NT2/D1 (cell line): Measurements from ENCODE around the gene PRELID3B.

Source experiments
- DNase-seq: peaks from one replicate; pipeline ENCODE4 v3.0.0-alpha.2; 2011; ENCODE audit warnings: low read depth, low spot score
- H3K27me3 ChIP-seq: 2 replicates; pipeline ENCODE4 v1.6.0; 2011; ENCODE audit warnings: mild to moderate bottlenecking; ENCODE audit not compliant: insufficient read length, insufficient read depth
- H3K36me3 ChIP-seq: 2 replicates; pipeline ENCODE4 v1.6.1; 2011; ENCODE audit warnings: mild to moderate bottlenecking, low read length, mixed read lengths; ENCODE audit not compliant: insufficient read depth, insufficient read length
- H3K4me1 ChIP-seq: 2 replicates; pipeline ENCODE4 v1.5.1; 2011; ENCODE audit not compliant: insufficient read depth, insufficient read length
- H3K4me3 ChIP-seq: 2 replicates; pipeline ENCODE4 v1.5.1; 2011; ENCODE audit warnings: low read depth; ENCODE audit not compliant: insufficient read length
- H3K9ac ChIP-seq: 2 replicates; pipeline ENCODE4 v1.6.0; 2011; ENCODE audit warnings: low read depth; ENCODE audit not compliant: insufficient read length
- H3K9me3 ChIP-seq: 2 replicates; pipeline ENCODE4 v1.5.1; 2011; ENCODE audit warnings: mild to moderate bottlenecking, low read length; ENCODE audit not compliant: insufficient read depth
- SUZ12 ChIP-seq: IDR thresholded peaks from 2 replicates; pipeline ENCODE4 v1.6.1; 2011; ENCODE audit not compliant: insufficient read length, insufficient read depth; ENCODE audit errors: extremely low read depth
- YY1 ChIP-seq: IDR thresholded peaks from 2 replicates; pipeline ENCODE4 v1.6.1; 2011; ENCODE audit not compliant: insufficient read length, insufficient read depth
- ZNF274 ChIP-seq: IDR thresholded peaks from 2 replicates; pipeline ENCODE4 v1.6.1; 2011; ENCODE audit warnings: mild to moderate bottlenecking, low read depth, low read length

Gene PRELID3B

GRCh38 chr20:59002874-59003399, 39.6 kb downstream of the PRELID3B start:
- Histone ChIP-seq H3K9ac (no peak overlapping the region), H3K36me3 (peaks cover 47% of the 10 kb centered on the region), H3K9me3 (no peaks in the 10 kb centered on the region), H3K4me1 (peaks cover 11% of the 10 kb centered on the region), H3K4me3 (no peak overlapping the region), H3K27me3 (peaks cover 16% of the 10 kb centered on the region)
- TF ChIP-seq SUZ12 = no peak
- TF ChIP-seq ZNF274 = no peak
- TF ChIP-seq YY1 = no peak
- no peak for DNase-seq

- no peak overlapping the region for H3K9ac ChIP-seq
- H3K9me3 ChIP-seq = no peaks in the 10 kb centered on the region
- DNase-seq = no peak
- peaks cover 10% of the 10 kb centered on the region for H3K27me3 ChIP-seq
- H3K4me3 ChIP-seq = no peak overlapping the region
- H3K36me3 ChIP-seq = peaks cover 52% of the 10 kb centered on the region
- peaks cover 11% of the 10 kb centered on the region for H3K4me1 ChIP-seq
- TF ChIP-seq ZNF274 = no peak
- no peak for TF ChIP-seq YY1
- TF ChIP-seq SUZ12 = no peak
Measured at GRCh38 chr20:59002388-59002787, 40.2 kb downstream of the PRELID3B start.

GRCh38 chr20:59001449-59002171, 41.0 kb downstream of the PRELID3B start:
- peaks cover 9% of the 10 kb centered on the region for H3K4me1 ChIP-seq
- no peak overlapping the region for H3K9ac ChIP-seq
- H3K4me3 ChIP-seq = no peak overlapping the region
- H3K36me3 ChIP-seq = peaks cover 60% of the 10 kb centered on the region
- peaks cover 6% of the 10 kb centered on the region for H3K27me3 ChIP-seq
- no peaks in the 10 kb centered on the region for H3K9me3 ChIP-seq
- TF ChIP-seq YY1 (no peak), ZNF274 (no peak), SUZ12 (no peak)
- DNase-seq = no peak

DNA sequence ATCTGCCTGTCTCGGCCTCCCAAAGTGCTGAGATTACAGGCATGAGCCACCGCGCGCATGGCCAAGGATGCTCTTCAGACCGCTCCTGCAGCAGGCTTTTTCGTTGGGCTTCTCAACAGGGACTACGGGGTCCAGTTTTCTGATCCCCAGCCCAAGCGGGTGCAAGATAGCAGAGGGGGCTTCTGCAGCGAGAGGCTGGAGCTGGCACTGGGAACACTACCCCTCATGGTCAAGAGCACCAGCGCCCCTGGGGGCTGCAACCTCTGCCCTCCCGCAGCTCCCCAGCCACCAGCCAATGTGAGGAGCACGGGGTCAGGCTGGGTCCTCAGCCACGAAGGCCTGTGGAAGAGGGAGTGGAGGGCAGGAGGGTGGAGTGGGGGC, 41.5 kb downstream of the PRELID3B start:
- Histone ChIP-seq H3K9ac (no peak overlapping the region), H3K4me1 (peaks cover 4% of the 10 kb centered on the region), H3K27me3 (peaks cover under 1% of the 10 kb centered on the region), H3K36me3 (peaks cover 65% of the 10 kb centered on the region), H3K9me3 (no peaks in the 10 kb centered on the region), H3K4me3 (no peak overlapping the region)
- TF ChIP-seq ZNF274 (no peak), YY1 (no peak), SUZ12 (no peak)
- DNase-seq = no peak

DNA sequence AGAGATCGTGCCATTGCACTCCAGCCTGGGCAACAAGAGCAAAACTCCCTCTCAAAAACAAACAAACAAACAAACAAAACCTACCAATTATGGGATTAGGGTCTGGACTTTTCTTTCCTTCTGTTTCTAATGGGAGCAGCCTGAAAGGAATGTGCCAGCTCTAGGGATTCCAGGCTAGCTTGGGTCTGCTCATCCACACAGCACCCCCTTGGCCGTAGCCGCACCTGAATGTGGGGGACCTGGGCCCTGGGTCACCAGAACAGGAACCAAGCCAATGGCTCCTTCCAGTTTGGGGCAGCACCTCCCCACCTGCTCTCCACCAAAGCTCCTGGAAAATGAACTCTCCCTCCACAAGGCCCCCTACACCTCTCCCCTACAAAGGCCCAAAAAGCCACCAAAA, 42.3 kb downstream of the PRELID3B start:
- Histone ChIP-seq H3K27me3 (no peaks in the 10 kb centered on the region), H3K4me1 (peaks cover 3% of the 10 kb centered on the region), H3K9me3 (no peaks in the 10 kb centered on the region), H3K36me3 (peaks cover 73% of the 10 kb centered on the region), H3K4me3 (no peak overlapping the region), H3K9ac (no peak overlapping the region)
- DNase-seq = no peak
- TF ChIP-seq SUZ12 (no peak), YY1 (no peak), ZNF274 (no peak)

DNA sequence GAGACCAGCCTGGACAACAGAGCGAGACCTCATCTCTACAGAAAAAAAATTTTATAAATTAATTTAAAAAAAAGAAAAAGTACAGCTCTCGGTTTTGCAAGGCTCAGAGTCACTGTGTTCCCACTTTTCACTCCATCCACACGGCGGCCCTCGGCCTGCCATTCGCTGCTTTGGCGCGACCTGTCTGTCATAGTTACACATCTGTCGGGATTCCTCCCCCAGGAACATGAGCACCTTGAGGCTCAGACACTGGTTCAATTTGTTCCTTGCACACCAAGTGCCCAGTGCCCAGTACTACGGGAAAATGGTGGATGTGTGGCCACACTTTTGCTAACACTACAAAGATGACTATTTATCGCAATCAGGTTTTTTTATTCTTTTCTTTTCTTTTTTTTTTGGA, 43.9 kb downstream of the PRELID3B start:
- H3K36me3 ChIP-seq = peaks cover 76% of the 10 kb centered on the region
- no peaks in the 10 kb centered on the region for H3K9me3 ChIP-seq
- DNase-seq = no peak
- no peaks in the 10 kb centered on the region for H3K4me1 ChIP-seq
- TF ChIP-seq YY1 (no peak), ZNF274 (no peak), SUZ12 (no peak)
- no peak overlapping the region for H3K4me3 ChIP-seq
- no peak overlapping the region for H3K9ac ChIP-seq
- H3K27me3 ChIP-seq = no peaks in the 10 kb centered on the region

DNA sequence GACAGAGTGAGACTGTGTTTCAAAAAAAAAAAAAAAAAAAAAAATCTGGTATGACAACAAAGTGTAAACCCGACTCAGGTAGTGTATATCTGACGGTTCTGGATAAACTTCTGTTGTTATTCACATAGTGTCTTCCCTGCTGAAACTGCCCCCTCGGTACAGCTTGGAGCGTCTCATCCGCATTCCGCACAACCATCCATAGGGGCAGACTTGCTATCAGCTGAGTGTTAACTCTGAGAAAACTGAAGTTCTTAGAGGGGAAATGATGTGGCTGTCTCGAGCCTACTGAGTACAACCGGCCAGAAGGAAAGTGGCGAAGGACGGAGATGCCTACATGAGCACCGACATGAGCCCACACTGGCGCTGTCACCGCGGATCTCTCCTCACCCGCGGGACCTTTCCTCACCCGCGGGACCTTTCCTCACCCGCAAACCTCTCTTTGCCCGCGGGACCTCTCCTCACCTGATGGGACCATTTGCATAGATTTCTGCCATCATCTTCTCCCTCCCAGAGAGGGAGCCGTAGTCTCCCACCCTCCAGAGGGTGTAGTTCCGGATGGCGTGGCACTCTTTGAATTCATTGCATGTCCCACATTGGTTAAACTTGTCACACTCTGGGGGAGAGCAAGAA, 45.3 kb downstream of the PRELID3B start:
- peaks cover 87% of the 10 kb centered on the region for H3K36me3 ChIP-seq
- no peak for TF ChIP-seq SUZ12
- TF ChIP-seq ZNF274 = no peak
- no peak for TF ChIP-seq YY1
- H3K4me3 ChIP-seq = no peak overlapping the region
- H3K27me3 ChIP-seq = no peaks in the 10 kb centered on the region
- peak overlapping the region; percentile 32 for H3K9ac ChIP-seq
- no peak for DNase-seq
- H3K9me3 ChIP-seq = no peaks in the 10 kb centered on the region
- H3K4me1 ChIP-seq = no peaks in the 10 kb centered on the region
